OCI-LY3 (cell line): ENCODE data around the gene ODAD2.

Experiments used
- CTCF ChIP-seq: fragments of 200-600, 300-600 bp; sonication (generic); IDR thresholded peaks from 2 replicates; pipeline ENCODE4 v1.5.1; 2014; ENCODE audit warnings: antibody characterized with exemption, low read length, low read depth
- EZH2phosphoT487 ChIP-seq: fragments of 200-600 bp; shearing (Covaris generic); IDR thresholded peaks from 2 replicates; pipeline ENCODE4 v1.6.1; 2018; ENCODE audit warnings: antibody characterized with exemption, mixed run types, low read depth

- no peak for TF ChIP-seq CTCF
- TF ChIP-seq EZH2phosphoT487: no peak
These were observed 160.5 kb downstream of the ODAD2 start for GRCh38 chr10:27838361-27838760.
